ENCODE data around the gene EEFSEC. TPM values are rescaled to one million over a fixed set of nuclear protein-coding genes. Genes with fewer than 3 reads are reported as not detected.

The EEFSEC gene
- total and polyA plus RNA-seq, 2 of the 4 experiments (the other 2 are of a cell fraction) = 4.5 to 9.3 TPM

GRCh38 chr3:128289534-128289933 is 136.3 kb downstream of the EEFSEC start:
- H2BK5ac ChIP-seq (ENCODE audit: low read depth, low read length, poor library complexity, severe bottlenecking) = no peak overlapping the region
- H3K56ac ChIP-seq (ENCODE audit: extremely low read depth, insufficient read depth, low read length) = no peak overlapping the region
- TF ChIP-seq CTCF (conservative IDR thresholded peaks at IDR 0.05; ENCODE audit: low read depth, low read length) (no peak), CHD1 (IDR thresholded peaks at IDR 0.05; ENCODE audit: low read depth, low read length) (no peak), ELK1 (IDR thresholded peaks at IDR 0.05; ENCODE audit: borderline replicate concordance, low read depth, low read length) (no peak), RCOR1 (IDR thresholded peaks at IDR 0.05; ENCODE audit: insufficient replicate concordance, low read length) (no peak), MAZ (IDR thresholded peaks at IDR 0.05; ENCODE audit: borderline replicate concordance, low read depth, low read length) (no peak), NFE2L2 (IDR thresholded peaks at IDR 0.05; ENCODE audit: low read depth, low read length) (no peak), BHLHE40 (IDR thresholded peaks at IDR 0.05; ENCODE audit: low read depth, low read length) (no peak), USF2 (IDR thresholded peaks at IDR 0.05; ENCODE audit: low read depth, low read length) (no peak), MXI1 (IDR thresholded peaks at IDR 0.05; ENCODE audit: borderline replicate concordance, low read depth, low read length) (no peak)
- no peaks in the 10 kb centered on the region for H3K9me3 ChIP-seq (ENCODE audit: control insufficient read depth, insufficient read depth, low read length)
- no peak overlapping the region for H3K9ac ChIP-seq (ENCODE audit: low read depth, low read length)
- H3K27me3 ChIP-seq (ENCODE audit: control insufficient read depth, insufficient read depth, low read length) = no peaks in the 10 kb centered on the region
- no peak overlapping the region for H2AFZ ChIP-seq (replicated peaks; ENCODE audit: low read length, poor library complexity)
- no peak overlapping the region for H4K91ac ChIP-seq (ENCODE audit: insufficient read depth, low read depth, low read length)
- H3K4me2 ChIP-seq (ENCODE audit: low read depth, low read length) = no peak overlapping the region
- DNase-seq (no peak), ATAC-seq (ENCODE audit: low read depth) (no peak)
- H3K4me1 ChIP-seq (ENCODE audit: control insufficient read depth, insufficient read depth, low read length) = no peaks in the 10 kb centered on the region
- no CpG with 5 or more reads among the region's 1 CpG for WGBS, 2 experiments (ENCODE audit: extremely low coverage in 2 of 2, insufficient read length in 1 of 2)
- no peaks in the 10 kb centered on the region; the same call in 1 of the 2 replicates for H3K9me1 ChIP-seq (ENCODE audit: insufficient read depth, low read length)
- H4K20me1 ChIP-seq (ENCODE audit: insufficient read depth, low read length) = no peaks in the 10 kb centered on the region
- H2BK15ac ChIP-seq (ENCODE audit: low read depth, low read length) = no peak overlapping the region
- no peaks in the 10 kb centered on the region for H3K36me3 ChIP-seq (ENCODE audit: control insufficient read depth, insufficient read depth, low read length)
- H3K4ac ChIP-seq (ENCODE audit: low read depth, low read length) = no peak overlapping the region
- no peak overlapping the region for H2BK120ac ChIP-seq (ENCODE audit: low read depth, low read length)
- H3K23ac ChIP-seq (ENCODE audit: low read depth, low read length) = no peak overlapping the region
- no peak overlapping the region for H3K18ac ChIP-seq (ENCODE audit: low read depth, low read length)
- CTCF ChIA-PET = interaction anchor here (0.6 kb wide), 1 partner anchor 276 kb away, joined by 3 read pairs; no protein-coding TSS in a partner anchor
- POLR2A ChIA-PET (ENCODE audit: unreplicated experiment) = no interaction called here
- H3K14ac ChIP-seq (replicated peaks; ENCODE audit: low read depth, low read length) = no peak overlapping the region
- no peak overlapping the region for H3K4me3 ChIP-seq (ENCODE audit: insufficient read depth, low read depth, low read length)
- H2BK20ac ChIP-seq (ENCODE audit: low read depth, low read length) = no peak overlapping the region
- H3K79me1 ChIP-seq (ENCODE audit: low read depth in 1 of 2, low read length in 2 of 2) = no peaks in the 10 kb centered on the region
- H4K8ac ChIP-seq (ENCODE audit: low read depth in 2 of 2, low read length in 2 of 2) = no peak overlapping the region
- no peak overlapping the region for H3K27ac ChIP-seq (ENCODE audit: insufficient read depth, low read length)
- H2AK5ac ChIP-seq (ENCODE audit: low read depth, low read length) = no peak overlapping the region
- dilution Hi-C loops (cut with HindIII; ENCODE audit: low sequenced_read_pairs, unreplicated experiment) = no loop called here
- BruUV-seq (replicated peaks) = no TSS peak
- in situ Hi-C loops (cut with MboI; ENCODE audit: low sequenced_read_pairs) = no loop called here
- H4K5ac ChIP-seq (ENCODE audit: low read depth, low read length) = no peak overlapping the region
- no peak overlapping the region for H2AK9ac ChIP-seq (replicated peaks; ENCODE audit: low read depth, low read length, poor library complexity)
- intact Hi-C loops (cut with micrococcal nuclease) = no loop called here
